SK-N-SH (cell line): ENCODE results near the gene MOV10L1. TPM values are rescaled to one million over a fixed set of nuclear protein-coding genes. Genes with fewer than 3 reads are reported as not detected.

Experiments used
- CTCF ChIA-PET: fragments of 300-600, 350-600 bp; formaldehyde crosslinking; extraction: SDS; loops from one replicate; lab custom pipeline; 2021; lab: Yijun Ruan, JAX
- POLR2A ChIA-PET: fragments of 350-600 bp; sonication (Branson Sonifier 250); formaldehyde crosslinking; extraction: SDS; loops from one replicate; lab custom pipeline; 2020; ENCODE audit warnings: antibody characterized with exemption, inconsistent platforms; lab: Yijun Ruan, JAX
- DNase-seq: peaks from one replicate; pipeline ENCODE4 v3.0.0; 2012
- H2AFZ ChIP-seq: fragments of 200-600 bp; sonication (generic); 2 replicates; pipeline ENCODE4 v1.8.1; 2016; ENCODE audit warnings: antibody characterized with exemption, mild to moderate bottlenecking, low read depth
- H3F3A ChIP-seq: fragments of 200-600 bp; sonication (generic); replicated peaks from 2 replicates; pipeline ENCODE3; 2016; ENCODE audit warnings: antibody characterized with exemption, mild to moderate bottlenecking; ENCODE audit not compliant: insufficient read depth
- H3K27ac ChIP-seq, 2 experiments: fragments of 200-500 bp in 1 of 2; fragments of 200-600 bp in 1 of 2; sonication (Bioruptor generic) in 1 of 2; sonication (generic), shearing (Covaris generic) in 1 of 2; 2 replicates each; pipeline versions ENCODE4 v1.5.1 to v1.6.1; 2014 to 2016; ENCODE audit warnings: low read depth in 2 of 2, inconsistent platforms in 1 of 2, low read length in 1 of 2, mild to moderate bottlenecking in 1 of 2, mixed read lengths in 1 of 2
- H3K27me3 ChIP-seq: fragments of 200-600 bp; sonication (generic), shearing (Covaris generic); 2 replicates; pipeline ENCODE4 v1.6.1; 2016; ENCODE audit warnings: mixed run types; ENCODE audit not compliant: insufficient read depth
- H3K36me3 ChIP-seq, 2 experiments: fragments of 200-500 bp in 1 of 2; fragments of 200-600 bp in 1 of 2; sonication (Bioruptor generic) in 1 of 2; sonication (generic) in 1 of 2; replicated peaks in 1 of 2; 2 replicates each; pipeline versions ENCODE3 to v1.5.1; 2014 to 2016; ENCODE audit warnings: low read length in 1 of 2, mild to moderate bottlenecking in 1 of 2; ENCODE audit not compliant: insufficient read depth in 2 of 2, control insufficient read depth in 1 of 2
- H3K4me1 ChIP-seq, 2 experiments: fragments of 200-500 bp in 1 of 2; fragments of 200-600 bp in 1 of 2; sonication (Bioruptor generic) in 1 of 2; sonication (generic), shearing (Covaris generic) in 1 of 2; 2 replicates each; pipeline versions ENCODE4 v1.5.1 to v1.6.1; 2014 to 2016; ENCODE audit warnings: low read depth in 1 of 2, low read length in 1 of 2, mixed run types in 1 of 2; ENCODE audit not compliant: insufficient read depth in 2 of 2, control insufficient read depth in 1 of 2
- H3K4me2 ChIP-seq: fragments of 200-600 bp; sonication (generic), shearing (Covaris generic); 2 replicates; pipeline ENCODE4 v1.6.1; 2017; ENCODE audit warnings: mixed run types
- H3K4me3 ChIP-seq, 2 experiments: fragments of 200-500 bp in 1 of 2; fragments of 200-600 bp in 1 of 2; sonication (Bioruptor generic) in 1 of 2; sonication (generic), shearing (Covaris generic) in 1 of 2; 2 replicates each; pipeline versions ENCODE4 v1.5.1 to v1.8.1; 2014 to 2016; ENCODE audit warnings: low read depth in 2 of 2, inconsistent platforms in 1 of 2, low read length in 1 of 2, mild to moderate bottlenecking in 1 of 2, mixed read lengths in 1 of 2, moderate library complexity in 1 of 2
- H3K79me2 ChIP-seq: fragments of 200-600 bp; sonication (generic); 2 replicates; pipeline ENCODE4 v1.8.1; 2017; ENCODE audit warnings: mild to moderate bottlenecking; ENCODE audit not compliant: insufficient read depth
- H3K9ac ChIP-seq: fragments of 200-600 bp; sonication (generic); 2 replicates; pipeline ENCODE4 v1.6.1; 2017; ENCODE audit warnings: mixed run types
- H3K9me2 ChIP-seq: fragments of 200-600 bp; sonication (generic); 2 replicates; pipeline ENCODE4 v1.6.1; 2017; ENCODE audit warnings: mixed run types
- H3K9me3 ChIP-seq: fragments of 200-600 bp; sonication (generic); 2 replicates; pipeline ENCODE4 v1.6.1; 2017; ENCODE audit warnings: mixed run types, mild to moderate bottlenecking, moderate library complexity
- H4K20me1 ChIP-seq: fragments of 200-600 bp; sonication (generic); 2 replicates; pipeline ENCODE4 v1.6.1; 2017; ENCODE audit warnings: mild to moderate bottlenecking, mixed run types; ENCODE audit not compliant: insufficient read depth
- CHD2 ChIP-seq: fragments of 150-350 bp; IDR thresholded peaks from 2 replicates; pipeline ENCODE4 v1.6.1; 2018; ENCODE audit warnings: low read length; ENCODE audit not compliant: partially characterized antibody
- CTCF ChIP-seq: fragments of 200-600 bp; sonication (generic); IDR thresholded peaks from 2 replicates; pipeline ENCODE4 v1.6.1; 2017; ENCODE audit warnings: antibody characterized with exemption, mild to moderate bottlenecking, moderate library complexity
- ELF1 ChIP-seq: IDR thresholded peaks from 2 replicates; pipeline ENCODE4 v1.4.0; 2012
- EP300 ChIP-seq, 2 experiments: IDR thresholded peaks; 2 replicates each; pipeline versions ENCODE4 v1.4.0 to v1.6.1; 2012; ENCODE audit warnings: borderline replicate concordance in 1 of 2, low read depth in 1 of 2, low read length in 1 of 2
- FOSL2 ChIP-seq: IDR thresholded peaks from 2 replicates; pipeline ENCODE4 v1.4.0; 2012; ENCODE audit warnings: low read depth, mild to moderate bottlenecking, moderate library complexity, borderline replicate concordance
- FOXJ3 ChIP-seq: sonication (generic); formaldehyde crosslinking; IDR thresholded peaks from 2 replicates; pipeline ENCODE4 v1.5.1; 2020; ENCODE audit warnings: mild to moderate bottlenecking, missing genetic modification reagents
- FOXM1 ChIP-seq: IDR thresholded peaks from 2 replicates; pipeline ENCODE4 v1.4.0; 2012; ENCODE audit warnings: low read depth, mild to moderate bottlenecking
- GABPA ChIP-seq: IDR thresholded peaks from 2 replicates; pipeline ENCODE4 v1.4.0; 2012; ENCODE audit warnings: low read depth, mild to moderate bottlenecking
- GATA2 ChIP-seq: sonication (generic); formaldehyde crosslinking; IDR thresholded peaks from 2 replicates; pipeline ENCODE4 v1.5.0; 2020; ENCODE audit warnings: mild to moderate bottlenecking, missing genetic modification reagents
- IRF3 ChIP-seq: fragments of 150-350 bp; IDR thresholded peaks from 2 replicates; pipeline ENCODE4 v1.6.1; 2016; ENCODE audit warnings: mild to moderate bottlenecking, low read depth, low read length
- MEF2A ChIP-seq: IDR thresholded peaks from 2 replicates; pipeline ENCODE4 v1.4.0; 2012; ENCODE audit warnings: low read depth, borderline replicate concordance
- RFX5 ChIP-seq: IDR thresholded peaks from 2 replicates; pipeline ENCODE4 v1.6.1; 2012; ENCODE audit warnings: mild to moderate bottlenecking, improper control_type of control experiment, low read length
- RXRA ChIP-seq: IDR thresholded peaks from 2 replicates; pipeline ENCODE4 v1.4.0; 2012; ENCODE audit warnings: low read depth, mild to moderate bottlenecking, borderline replicate concordance
- SIN3A ChIP-seq: IDR thresholded peaks from 2 replicates; pipeline ENCODE4 v1.6.1; 2012; ENCODE audit warnings: low read depth, mild to moderate bottlenecking, low read length, moderate library complexity, borderline replicate concordance
- SMC3 ChIP-seq: IDR thresholded peaks from 2 replicates; pipeline ENCODE4 v1.6.1; 2012; ENCODE audit warnings: low read depth, low read length, improper control_type of control experiment
- TAF1 ChIP-seq: IDR thresholded peaks from 2 replicates; pipeline ENCODE4 v1.6.1; 2012; ENCODE audit warnings: low read depth, mild to moderate bottlenecking, low read length, moderate library complexity, borderline replicate concordance
- TCF12 ChIP-seq: IDR thresholded peaks from 2 replicates; pipeline ENCODE4 v1.4.0; 2012
- TEAD4 ChIP-seq: IDR thresholded peaks from 2 replicates; pipeline ENCODE4 v1.4.0; 2012; ENCODE audit warnings: mild to moderate bottlenecking, borderline replicate concordance; ENCODE audit not compliant: insufficient read depth
- USF2 ChIP-seq: fragments of 150-350 bp; IDR thresholded peaks from 2 replicates; pipeline ENCODE4 v1.6.1; 2017; ENCODE audit warnings: antibody characterized with exemption, low read length, low read depth, borderline replicate concordance
- YY1 ChIP-seq: IDR thresholded peaks from 2 replicates; pipeline ENCODE4 v1.4.0; 2012; ENCODE audit warnings: low read depth, mild to moderate bottlenecking
- WGBS: methylation state at CpG from one replicate; pipeline ENCODE4 v1.1.6; 2017; ENCODE audit warnings: low lambda C conversion rate; 5-methylcytosine and 5-hydroxymethylcytosine counted together
- polyA plus RNA-seq, 3 experiments: library from polyadenylated mRNA; depleted of rRNA; stranded (reverse); fragments of >200 nt; gene quantifications; 2 replicates each; pipeline ENCODE4 v1.2.3, GENCODE V29; 2012
- TF ChIP-seq, protein P1 (sequence below): IDR thresholded peaks from 2 replicates; pipeline ENCODE4 v1.6.1; 2012; ENCODE audit warnings: mild to moderate bottlenecking, low read depth, low read length, moderate library complexity

The MOV10L1 gene
- polyA plus RNA-seq, 1 of the 3 experiments (the other 2 are of a cell fraction) = 2.1 TPM

DNA sequence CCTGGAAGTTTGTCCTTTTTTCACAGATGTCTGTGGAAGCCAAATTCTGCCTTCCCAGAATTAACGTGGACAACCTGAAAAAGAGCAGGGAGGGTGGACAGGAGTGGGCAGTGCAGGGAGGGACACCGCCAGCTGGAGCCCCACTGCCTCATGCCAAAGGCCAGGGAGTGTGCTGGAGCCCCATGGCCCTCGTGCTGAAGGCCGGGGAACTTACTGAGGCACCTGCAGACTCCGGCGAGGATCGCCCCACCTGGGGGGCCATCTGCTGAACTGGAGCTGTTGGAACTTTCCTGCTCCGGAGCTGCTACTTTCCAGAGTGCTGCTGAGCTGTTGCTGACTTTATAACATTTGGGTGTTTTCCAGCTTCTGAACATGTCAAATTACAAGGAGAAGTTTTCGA is 35.2 kb downstream of the MOV10L1 start:
- no peak for DNase-seq
- H3K9me3 ChIP-seq = peaks cover 11% of the 10 kb centered on the region; the same call in 1 of the 2 replicates
- no peaks in the 10 kb centered on the region for H3K79me2 ChIP-seq
- H3K27me3 ChIP-seq = no peaks in the 10 kb centered on the region
- H3K27ac ChIP-seq = no peak overlapping the region
- no peaks in the 10 kb centered on the region for H4K20me1 ChIP-seq
- H3F3A ChIP-seq = peaks cover 2% of the 10 kb centered on the region
- TF ChIP-seq TAF1 (no peak), SIN3A (no peak), FOXJ3 (CRISPR knock-in tag) (no peak), YY1 (no peak), FOXM1 (no peak), MEF2A (no peak), RFX5 (no peak), SMC3 (no peak), TEAD4 (no peak), CHD2 (no peak), CTCF (no peak), GABPA (no peak), ELF1 (no peak), IRF3 (no peak)
- H3K4me1 ChIP-seq = no peaks in the 10 kb centered on the region
- H3K4me3 ChIP-seq = no peak overlapping the region
- H3K9me2 ChIP-seq = no peaks in the 10 kb centered on the region
- 67% methylated on average over 9 of the region's 9 CpGs for WGBS
- no peak overlapping the region for H3K4me2 ChIP-seq
- no peaks in the 10 kb centered on the region for H3K36me3 ChIP-seq
- H3K9ac ChIP-seq = no peak overlapping the region
- H2AFZ ChIP-seq = no peak overlapping the region
- POLR2A ChIA-PET = no interaction called here
- CTCF ChIA-PET = interaction anchor here (1.0 to 2.2 kb wide), 3 partner anchors 17 to 131 kb away, joined by 3 to 9 read pairs (median 3); no protein-coding TSS in a partner anchor

DNA sequence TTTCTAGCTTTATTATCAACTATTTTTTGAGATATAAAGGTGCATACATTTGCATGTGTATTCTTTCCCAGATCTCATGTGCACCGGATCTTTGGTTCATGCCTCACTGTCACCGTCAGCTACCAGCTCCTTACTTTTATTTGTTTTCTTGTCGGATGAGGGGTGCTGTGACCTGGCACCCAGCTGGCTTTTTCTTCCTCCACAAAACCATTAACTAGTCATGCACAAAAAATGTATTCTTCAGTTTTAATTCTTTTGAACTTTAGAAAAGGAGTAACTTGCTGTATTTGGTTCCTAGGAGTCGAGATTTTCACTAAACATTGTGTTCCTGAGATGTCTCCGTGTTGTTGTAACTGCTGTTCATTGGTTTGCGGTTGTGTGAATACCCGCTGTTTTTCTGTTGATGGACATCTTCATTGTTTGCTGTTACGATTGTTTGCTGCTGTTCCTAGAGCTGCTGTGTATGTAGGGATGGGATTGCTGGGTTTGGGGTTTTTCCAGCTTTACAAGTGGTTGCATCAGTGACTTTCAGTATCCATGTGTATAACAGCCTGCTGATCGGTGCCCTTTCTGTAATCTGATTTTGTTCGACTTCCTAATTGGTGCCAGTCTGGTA is 39.4 kb downstream of the MOV10L1 start:
- WGBS = 81% methylated on average over 10 of the region's 10 CpGs
- ChIA-PET POLR2A (interaction anchor here (0.7 kb wide), 1 partner anchor 15 kb away, joined by 3 read pairs; no protein-coding TSS in a partner anchor), CTCF (interaction anchor here (2.3 kb wide), 1 partner anchor 19 kb away, joined by 5 read pairs; no protein-coding TSS in a partner anchor)
- Histone ChIP-seq H3K27ac (no peak overlapping the region), H3K4me1 (no peaks in the 10 kb centered on the region), H3K4me3 (no peak overlapping the region), H3F3A (no peaks in the 10 kb centered on the region), H3K9me2 (no peaks in the 10 kb centered on the region), H2AFZ (no peak overlapping the region), H3K9me3 (peaks cover under 1% of the 10 kb centered on the region; the same call in 1 of the 2 replicates), H3K4me2 (no peak overlapping the region), H3K27me3 (no peaks in the 10 kb centered on the region), H3K79me2 (no peaks in the 10 kb centered on the region), H4K20me1 (no peaks in the 10 kb centered on the region), H3K9ac (no peak overlapping the region), H3K36me3 (no peaks in the 10 kb centered on the region)
- DNase-seq = no peak
- no peak for TF ChIP-seq CHD2
- TF ChIP-seq EP300 (IDR thresholded peaks at IDR 0.05; ENCODE audit: borderline replicate concordance in 1 of 2, low read depth in 1 of 2, low read length in 1 of 2) = no peak
- no peak for TF ChIP-seq YY1
- no peak for TF ChIP-seq RXRA
- TF ChIP-seq FOSL2 = no peak
- no peak for TF ChIP-seq GATA2 (CRISPR knock-in tag)
- no peak for TF ChIP-seq TAF1
- TF ChIP-seq TCF12 = no peak
- TF ChIP-seq, protein P1, sequence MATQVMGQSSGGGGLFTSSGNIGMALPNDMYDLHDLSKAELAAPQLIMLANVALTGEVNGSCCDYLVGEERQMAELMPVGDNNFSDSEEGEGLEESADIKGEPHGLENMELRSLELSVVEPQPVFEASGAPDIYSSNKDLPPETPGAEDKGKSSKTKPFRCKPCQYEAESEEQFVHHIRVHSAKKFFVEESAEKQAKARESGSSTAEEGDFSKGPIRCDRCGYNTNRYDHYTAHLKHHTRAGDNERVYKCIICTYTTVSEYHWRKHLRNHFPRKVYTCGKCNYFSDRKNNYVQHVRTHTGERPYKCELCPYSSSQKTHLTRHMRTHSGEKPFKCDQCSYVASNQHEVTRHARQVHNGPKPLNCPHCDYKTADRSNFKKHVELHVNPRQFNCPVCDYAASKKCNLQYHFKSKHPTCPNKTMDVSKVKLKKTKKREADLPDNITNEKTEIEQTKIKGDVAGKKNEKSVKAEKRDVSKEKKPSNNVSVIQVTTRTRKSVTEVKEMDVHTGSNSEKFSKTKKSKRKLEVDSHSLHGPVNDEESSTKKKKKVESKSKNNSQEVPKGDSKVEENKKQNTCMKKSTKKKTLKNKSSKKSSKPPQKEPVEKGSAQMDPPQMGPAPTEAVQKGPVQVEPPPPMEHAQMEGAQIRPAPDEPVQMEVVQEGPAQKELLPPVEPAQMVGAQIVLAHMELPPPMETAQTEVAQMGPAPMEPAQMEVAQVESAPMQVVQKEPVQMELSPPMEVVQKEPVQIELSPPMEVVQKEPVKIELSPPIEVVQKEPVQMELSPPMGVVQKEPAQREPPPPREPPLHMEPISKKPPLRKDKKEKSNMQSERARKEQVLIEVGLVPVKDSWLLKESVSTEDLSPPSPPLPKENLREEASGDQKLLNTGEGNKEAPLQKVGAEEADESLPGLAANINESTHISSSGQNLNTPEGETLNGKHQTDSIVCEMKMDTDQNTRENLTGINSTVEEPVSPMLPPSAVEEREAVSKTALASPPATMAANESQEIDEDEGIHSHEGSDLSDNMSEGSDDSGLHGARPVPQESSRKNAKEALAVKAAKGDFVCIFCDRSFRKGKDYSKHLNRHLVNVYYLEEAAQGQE = no peak
- no peak for TF ChIP-seq USF2
- no peak for TF ChIP-seq MEF2A
